Loucy (cell line): ENCODE data around the gene NLRC5.

Source experiments
- H2AFZ ChIP-seq: fragments of 200-600 bp; sonication (generic); 2 replicates; pipeline ENCODE4 v1.6.0; 2016; ENCODE audit warnings: antibody characterized with exemption, mild to moderate bottlenecking, low read length, moderate library complexity
- H3F3A ChIP-seq: fragments of 200-600 bp; 2 replicates; pipeline ENCODE4 v1.6.0; 2016; ENCODE audit warnings: antibody characterized with exemption, low read depth, mild to moderate bottlenecking
- H3K27me3 ChIP-seq: fragments of 200-600 bp; sonication (generic); 2 replicates; pipeline ENCODE4 v1.6.1; 2014; ENCODE audit warnings: low read length, mild to moderate bottlenecking; ENCODE audit not compliant: insufficient read depth, poor library complexity, severe bottlenecking
- H3K36me3 ChIP-seq: fragments of 200-600 bp; sonication (generic); 2 replicates; pipeline ENCODE4 v1.6.1; 2016; ENCODE audit warnings: low read length; ENCODE audit not compliant: insufficient read depth
- H3K4me1 ChIP-seq: fragments of 200-600 bp; sonication (generic); 2 replicates; pipeline ENCODE4 v1.5.1; 2014; ENCODE audit warnings: low read length, mild to moderate bottlenecking; ENCODE audit not compliant: insufficient read depth, poor library complexity, severe bottlenecking
- H3K4me2 ChIP-seq: fragments of 200-600 bp; sonication (generic); 2 replicates; pipeline ENCODE4 v1.6.0; 2014; ENCODE audit warnings: antibody characterized with exemption, low read length, low read depth, mild to moderate bottlenecking; ENCODE audit not compliant: poor library complexity, severe bottlenecking
- H3K4me3 ChIP-seq: fragments of 200-600 bp; sonication (generic); 2 replicates; pipeline ENCODE4 v1.5.1; 2014; ENCODE audit warnings: low read length, mild to moderate bottlenecking, mixed read lengths; ENCODE audit not compliant: poor library complexity, severe bottlenecking
- H3K79me2 ChIP-seq: fragments of 200-600 bp; sonication (generic); 2 replicates; pipeline ENCODE4 v1.6.1; 2014; ENCODE audit warnings: low read length; ENCODE audit not compliant: insufficient read depth
- H3K9ac ChIP-seq: fragments of 200-600 bp; sonication (generic); 2 replicates; pipeline ENCODE4 v1.6.0; 2014; ENCODE audit warnings: mild to moderate bottlenecking, low read depth, low read length, moderate library complexity; ENCODE audit not compliant: poor library complexity, severe bottlenecking
- H3K9me2 ChIP-seq: fragments of 200-600 bp; sonication (generic); replicated peaks from 2 replicates; pipeline ENCODE4 v1.6.1; 2016; ENCODE audit warnings: low read depth, low read length, mixed read lengths
- H3K9me3 ChIP-seq: fragments of 200-600 bp; sonication (generic); 2 replicates; pipeline ENCODE4 v1.6.1; 2014; ENCODE audit warnings: mild to moderate bottlenecking, antibody characterized with exemption, low read length, low read depth; ENCODE audit not compliant: insufficient read depth
- H4K20me1 ChIP-seq: fragments of 200-600 bp; sonication (generic); 2 replicates; pipeline ENCODE4 v1.6.0; 2014; ENCODE audit warnings: antibody characterized with exemption, low read length, mild to moderate bottlenecking; ENCODE audit not compliant: insufficient read depth, poor library complexity, severe bottlenecking
- EZH2phosphoT487 ChIP-seq: fragments of 200-600 bp; IDR thresholded peaks from 2 replicates; pipeline ENCODE4 v1.6.1; 2018; ENCODE audit warnings: antibody characterized with exemption, mild to moderate bottlenecking, moderate library complexity, borderline replicate concordance
- TF ChIP-seq, protein P1 (sequence below): fragments of 200-600 bp; sonication (generic); conservative IDR thresholded peaks from 2 replicates; pipeline ENCODE4 v1.5.1; 2014; ENCODE audit warnings: mild to moderate bottlenecking, antibody characterized with exemption, low read length

The NLRC5 gene

DNA sequence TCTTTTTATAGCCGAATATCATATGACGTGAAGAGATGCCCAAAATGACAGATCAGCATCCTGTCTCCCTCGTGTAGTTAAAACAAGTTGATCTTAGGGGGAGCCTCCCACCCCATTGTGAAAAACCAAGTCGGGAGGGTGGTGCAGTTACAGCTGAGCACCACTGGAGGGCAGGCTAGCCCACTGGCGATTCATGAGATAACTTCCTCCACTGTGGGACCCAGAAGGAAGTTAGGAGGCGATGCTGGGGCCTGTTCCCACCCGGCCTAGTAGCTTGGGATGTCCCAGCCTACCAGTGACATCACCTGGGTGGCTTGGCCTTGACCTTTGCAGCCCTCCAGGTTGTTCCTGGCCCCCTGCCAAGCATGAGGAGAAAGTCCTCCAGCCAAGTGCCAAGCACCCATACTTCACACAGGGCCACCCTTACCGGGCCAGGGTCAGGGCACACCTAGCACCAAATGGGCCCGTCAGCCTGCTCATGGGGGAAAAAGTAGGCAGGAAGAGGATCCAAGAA is 95.0 kb downstream of the NLRC5 start:
- H2AFZ ChIP-seq = no peak overlapping the region
- no peak overlapping the region for H3K4me2 ChIP-seq

DNA sequence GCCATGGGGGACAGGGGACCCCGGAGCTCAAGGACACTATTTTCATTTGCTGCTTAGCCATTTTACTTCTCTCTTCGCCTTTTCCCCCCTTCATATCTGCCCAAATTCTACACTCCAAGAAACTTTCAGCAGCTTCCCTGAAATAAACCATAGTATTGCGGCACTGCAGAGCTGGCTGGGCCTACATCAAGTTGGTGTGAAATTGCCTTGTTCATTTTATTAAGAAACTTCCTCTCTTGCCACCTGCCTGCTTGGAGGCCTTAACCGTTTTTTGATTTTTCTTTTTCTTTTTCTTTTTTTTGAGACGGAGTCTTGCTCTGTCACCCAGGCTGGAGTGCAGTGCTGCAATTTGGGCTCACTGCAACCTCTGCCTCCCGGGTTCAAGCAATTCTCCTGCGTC is 95.6 kb downstream of the NLRC5 start:
- no peak overlapping the region for H2AFZ ChIP-seq
- no peaks in the 10 kb centered on the region for H4K20me1 ChIP-seq
- no peak overlapping the region for H3K4me3 ChIP-seq
- no peaks in the 10 kb centered on the region for H3F3A ChIP-seq
- no peak overlapping the region for H3K9ac ChIP-seq
- no peaks in the 10 kb centered on the region for H3K79me2 ChIP-seq
- no peaks in the 10 kb centered on the region for H3K9me2 ChIP-seq
- H3K4me2 ChIP-seq = no peak overlapping the region
- no peaks in the 10 kb centered on the region for H3K9me3 ChIP-seq
- H3K4me1 ChIP-seq = no peaks in the 10 kb centered on the region
- H3K27me3 ChIP-seq = no peaks in the 10 kb centered on the region
- H3K36me3 ChIP-seq = peaks cover 24% of the 10 kb centered on the region; the same call in 1 of the 2 replicates
- TF ChIP-seq, protein P1, sequence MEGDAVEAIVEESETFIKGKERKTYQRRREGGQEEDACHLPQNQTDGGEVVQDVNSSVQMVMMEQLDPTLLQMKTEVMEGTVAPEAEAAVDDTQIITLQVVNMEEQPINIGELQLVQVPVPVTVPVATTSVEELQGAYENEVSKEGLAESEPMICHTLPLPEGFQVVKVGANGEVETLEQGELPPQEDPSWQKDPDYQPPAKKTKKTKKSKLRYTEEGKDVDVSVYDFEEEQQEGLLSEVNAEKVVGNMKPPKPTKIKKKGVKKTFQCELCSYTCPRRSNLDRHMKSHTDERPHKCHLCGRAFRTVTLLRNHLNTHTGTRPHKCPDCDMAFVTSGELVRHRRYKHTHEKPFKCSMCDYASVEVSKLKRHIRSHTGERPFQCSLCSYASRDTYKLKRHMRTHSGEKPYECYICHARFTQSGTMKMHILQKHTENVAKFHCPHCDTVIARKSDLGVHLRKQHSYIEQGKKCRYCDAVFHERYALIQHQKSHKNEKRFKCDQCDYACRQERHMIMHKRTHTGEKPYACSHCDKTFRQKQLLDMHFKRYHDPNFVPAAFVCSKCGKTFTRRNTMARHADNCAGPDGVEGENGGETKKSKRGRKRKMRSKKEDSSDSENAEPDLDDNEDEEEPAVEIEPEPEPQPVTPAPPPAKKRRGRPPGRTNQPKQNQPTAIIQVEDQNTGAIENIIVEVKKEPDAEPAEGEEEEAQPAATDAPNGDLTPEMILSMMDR = no peak
- TF ChIP-seq EZH2phosphoT487 = no peak

More for the DNA sequence above, 95.0 kb downstream of the NLRC5 start:
- Histone ChIP-seq H3K4me1 (no peaks in the 10 kb centered on the region), H3K79me2 (no peaks in the 10 kb centered on the region), H3K9me2 (no peaks in the 10 kb centered on the region), H3F3A (no peaks in the 10 kb centered on the region), H3K36me3 (peaks cover 30% of the 10 kb centered on the region; the same call in 1 of the 2 replicates), H3K9ac (no peak overlapping the region), H4K20me1 (no peaks in the 10 kb centered on the region), H3K4me3 (no peak overlapping the region), H3K9me3 (no peaks in the 10 kb centered on the region), H3K27me3 (no peaks in the 10 kb centered on the region)
- TF ChIP-seq EZH2phosphoT487 = no peak
- TF ChIP-seq, protein P1 = peak; percentile 98

DNA sequence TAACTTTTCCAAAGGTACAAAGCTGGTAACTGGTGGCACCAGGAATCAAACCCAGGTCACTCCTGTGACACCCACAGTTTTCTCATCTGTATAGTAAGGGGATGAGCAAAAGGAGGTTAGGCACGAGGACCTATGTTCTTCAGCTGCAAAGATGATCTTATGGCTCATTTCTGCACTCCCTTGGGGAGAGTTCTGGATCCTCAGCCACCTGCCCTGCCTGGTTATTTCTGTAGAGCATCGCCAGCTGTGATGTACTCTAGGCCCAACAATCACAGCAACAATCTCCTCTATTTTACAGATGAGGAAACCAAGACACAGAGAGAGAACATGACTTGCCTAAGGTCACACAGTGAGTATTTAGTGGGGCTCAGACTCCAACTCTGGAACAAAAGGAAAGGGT is 97.6 kb downstream of the NLRC5 start:
- peaks cover 15% of the 10 kb centered on the region; the same call in 1 of the 2 replicates for H3K36me3 ChIP-seq
- peaks cover 6% of the 10 kb centered on the region for H3K4me1 ChIP-seq
- no peaks in the 10 kb centered on the region for H4K20me1 ChIP-seq
- no peaks in the 10 kb centered on the region for H3K9me3 ChIP-seq
- no peaks in the 10 kb centered on the region for H3F3A ChIP-seq
- no peaks in the 10 kb centered on the region for H3K27me3 ChIP-seq
- TF ChIP-seq, protein P1 = no peak
- TF ChIP-seq EZH2phosphoT487 = no peak
- H3K79me2 ChIP-seq = no peaks in the 10 kb centered on the region
- no peaks in the 10 kb centered on the region for H3K9me2 ChIP-seq
- no peak overlapping the region for H3K4me2 ChIP-seq
- H3K4me3 ChIP-seq = no peak overlapping the region
- no peak overlapping the region for H3K9ac ChIP-seq
- no peak overlapping the region for H2AFZ ChIP-seq
